ENCODE data around the gene GAL3ST1.

GAL3ST1 gene

GRCh38 chr22:30511109-30511508 is 63.4 kb downstream of the GAL3ST1 start:
- TF ChIP-seq, protein P1, sequence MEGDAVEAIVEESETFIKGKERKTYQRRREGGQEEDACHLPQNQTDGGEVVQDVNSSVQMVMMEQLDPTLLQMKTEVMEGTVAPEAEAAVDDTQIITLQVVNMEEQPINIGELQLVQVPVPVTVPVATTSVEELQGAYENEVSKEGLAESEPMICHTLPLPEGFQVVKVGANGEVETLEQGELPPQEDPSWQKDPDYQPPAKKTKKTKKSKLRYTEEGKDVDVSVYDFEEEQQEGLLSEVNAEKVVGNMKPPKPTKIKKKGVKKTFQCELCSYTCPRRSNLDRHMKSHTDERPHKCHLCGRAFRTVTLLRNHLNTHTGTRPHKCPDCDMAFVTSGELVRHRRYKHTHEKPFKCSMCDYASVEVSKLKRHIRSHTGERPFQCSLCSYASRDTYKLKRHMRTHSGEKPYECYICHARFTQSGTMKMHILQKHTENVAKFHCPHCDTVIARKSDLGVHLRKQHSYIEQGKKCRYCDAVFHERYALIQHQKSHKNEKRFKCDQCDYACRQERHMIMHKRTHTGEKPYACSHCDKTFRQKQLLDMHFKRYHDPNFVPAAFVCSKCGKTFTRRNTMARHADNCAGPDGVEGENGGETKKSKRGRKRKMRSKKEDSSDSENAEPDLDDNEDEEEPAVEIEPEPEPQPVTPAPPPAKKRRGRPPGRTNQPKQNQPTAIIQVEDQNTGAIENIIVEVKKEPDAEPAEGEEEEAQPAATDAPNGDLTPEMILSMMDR (conservative IDR thresholded peaks at IDR 0.05), result no peak
- no peak overlapping the region for H3K27ac ChIP-seq

GRCh38 chr22:30508216-30508615 is 66.2 kb downstream of the GAL3ST1 start:
- TF ChIP-seq, protein P1 (conservative IDR thresholded peaks at IDR 0.05), result no peak
- no peak overlapping the region for H3K27ac ChIP-seq

- TF ChIP-seq, protein P1 (conservative IDR thresholded peaks at IDR 0.05), result no peak
- H3K27ac ChIP-seq, result no peak overlapping the region
Observed at GRCh38 chr22:30507670-30508069, 66.8 kb downstream of the GAL3ST1 start.

DNA sequence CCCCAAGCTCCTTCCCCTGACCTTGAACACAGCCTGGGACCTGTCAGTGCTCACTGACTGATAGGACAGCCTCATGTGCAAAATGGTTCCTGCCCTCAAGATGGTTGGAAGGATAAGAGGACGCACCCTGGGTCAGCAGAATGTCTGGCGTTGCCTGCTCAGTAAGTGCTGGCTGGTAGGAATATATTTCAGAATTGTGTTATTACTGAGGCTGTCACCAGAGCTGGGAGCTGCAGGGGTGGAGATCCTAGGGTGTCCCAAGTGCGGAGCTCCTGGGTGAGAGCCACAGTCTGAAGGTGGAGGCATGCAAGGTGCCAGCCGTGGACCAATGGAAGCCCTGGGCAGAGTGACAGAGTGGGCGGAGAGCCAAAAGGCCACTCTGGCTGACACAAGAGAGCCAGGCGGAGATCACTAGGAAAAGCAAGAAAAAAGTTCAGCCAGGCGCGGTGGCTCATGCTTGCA is 67.9 kb downstream of the GAL3ST1 start:
- TF ChIP-seq, protein P1 (conservative IDR thresholded peaks at IDR 0.05), result no peak
- no peak overlapping the region for H3K27ac ChIP-seq
